HG03378 (cell line): ENCODE data around the gene IQSEC1.
A peak's percentile ranks its signal among the peaks of the same experiment; 100 is the strongest.

Source experiments
- ATAC-seq: cut with Tn5 transposase; IDR thresholded peaks from one replicate; pipeline ENCODE4 v1.9.1; 2021; ENCODE audit warnings: mild to moderate bottlenecking, moderate library complexity; ENCODE audit not compliant: unreplicated experiment

Gene IQSEC1

DNA sequence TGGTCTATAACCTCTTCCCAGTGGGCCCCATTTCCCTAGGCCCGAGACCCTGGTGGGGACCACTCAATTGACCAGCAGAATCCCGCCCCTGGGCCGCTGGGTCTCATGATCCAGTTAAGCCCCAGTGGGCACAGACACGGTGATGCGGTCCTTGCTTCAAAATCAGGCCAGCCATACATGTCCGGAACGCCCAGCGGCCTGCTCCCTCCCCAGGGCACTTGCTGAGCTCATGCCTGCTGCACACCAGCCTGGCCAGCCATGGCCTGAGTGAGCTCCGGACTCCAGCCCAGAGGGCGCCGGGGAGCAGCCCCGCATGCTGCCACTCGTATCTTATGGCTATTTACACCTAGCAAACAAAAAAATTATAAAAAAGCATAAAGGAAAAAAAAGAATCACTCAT lies 34.4 kb upstream of the IQSEC1 start:
- no peak for ATAC-seq

DNA sequence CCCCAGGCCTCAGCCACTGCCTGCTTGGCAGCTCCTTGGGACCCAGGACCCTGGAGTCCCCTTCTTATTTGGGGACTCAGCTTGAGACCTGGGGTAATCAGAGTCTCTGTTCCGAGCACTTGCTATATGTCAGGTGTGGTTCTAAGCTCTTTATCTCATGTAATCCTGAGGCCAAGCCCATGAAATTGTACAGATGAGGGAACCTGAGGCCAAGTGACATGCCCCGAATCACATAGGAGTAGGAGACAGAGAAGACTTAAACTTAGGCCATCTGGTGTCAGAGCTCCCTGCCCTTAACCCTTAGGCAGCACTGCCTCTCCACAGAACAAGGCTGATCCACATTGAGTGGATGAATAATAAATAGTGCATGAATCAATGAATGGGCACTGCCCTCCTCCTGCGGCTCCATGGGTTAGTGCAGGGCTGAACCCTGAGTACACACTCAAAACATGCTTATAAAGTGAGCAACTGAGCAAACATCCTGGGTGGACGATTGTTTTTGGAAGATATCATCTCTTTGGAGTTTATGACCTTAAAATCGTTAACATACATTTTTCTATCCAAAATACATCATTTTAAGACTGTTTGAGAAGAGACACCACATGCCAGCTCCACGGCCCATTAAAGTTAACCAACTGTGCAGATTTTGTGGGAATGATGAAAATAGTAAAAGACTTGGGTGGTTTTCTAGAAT lies 33.2 kb upstream of the IQSEC1 start:
- ATAC-seq, result no peak

DNA sequence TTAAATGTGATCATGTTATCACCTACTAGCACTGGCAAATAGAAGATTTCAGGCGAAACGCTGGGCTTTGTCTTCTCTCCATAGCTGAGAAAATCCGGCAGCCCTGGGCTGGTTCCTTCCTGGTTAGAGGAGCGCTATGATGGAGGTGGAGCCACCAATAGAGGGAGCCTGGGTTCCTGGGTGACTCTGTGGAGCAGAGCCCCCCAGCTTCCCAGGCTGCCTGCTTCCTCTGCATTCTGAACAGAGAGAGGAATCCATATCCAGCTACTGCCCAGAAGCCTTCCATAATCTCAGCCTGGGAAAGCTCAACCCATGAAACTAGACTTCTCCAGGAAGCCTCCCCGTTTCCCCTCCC lies 32.6 kb upstream of the IQSEC1 start:
- ATAC-seq, result no peak

DNA sequence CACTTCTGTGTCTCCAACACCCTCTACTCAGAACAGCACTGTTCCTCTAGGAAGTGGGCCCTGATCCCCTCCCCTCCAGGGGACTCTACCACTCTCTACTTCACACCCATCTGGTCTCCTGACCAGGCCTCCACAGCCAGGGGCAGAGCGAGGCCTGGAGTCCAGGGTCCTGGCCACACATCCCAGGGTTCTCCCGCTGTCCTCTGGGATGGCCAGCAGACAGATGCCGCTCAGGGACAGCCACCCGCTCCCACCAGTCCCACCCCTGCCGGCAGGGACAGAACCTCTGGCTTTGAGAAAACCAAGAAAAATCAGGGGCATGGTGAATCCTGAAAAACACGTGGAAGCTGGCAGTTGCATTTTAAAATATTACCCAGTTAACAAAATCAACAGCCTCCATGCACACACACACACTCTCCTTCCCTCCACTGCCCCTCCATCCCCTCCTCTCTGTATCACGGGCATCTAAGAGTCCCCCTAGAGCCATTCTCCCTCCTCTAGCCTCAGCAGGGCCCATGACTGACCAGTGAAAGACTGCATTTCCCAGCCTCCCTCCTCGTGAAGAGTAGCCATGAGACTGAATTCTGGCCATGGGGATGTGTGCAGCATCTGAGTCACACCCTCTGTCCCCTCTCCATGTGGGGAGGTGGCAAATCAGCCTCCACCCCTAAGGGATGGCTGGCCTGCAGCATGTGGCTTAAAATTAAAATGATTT lies 32.1 kb upstream of the IQSEC1 start:
- no peak for ATAC-seq

DNA sequence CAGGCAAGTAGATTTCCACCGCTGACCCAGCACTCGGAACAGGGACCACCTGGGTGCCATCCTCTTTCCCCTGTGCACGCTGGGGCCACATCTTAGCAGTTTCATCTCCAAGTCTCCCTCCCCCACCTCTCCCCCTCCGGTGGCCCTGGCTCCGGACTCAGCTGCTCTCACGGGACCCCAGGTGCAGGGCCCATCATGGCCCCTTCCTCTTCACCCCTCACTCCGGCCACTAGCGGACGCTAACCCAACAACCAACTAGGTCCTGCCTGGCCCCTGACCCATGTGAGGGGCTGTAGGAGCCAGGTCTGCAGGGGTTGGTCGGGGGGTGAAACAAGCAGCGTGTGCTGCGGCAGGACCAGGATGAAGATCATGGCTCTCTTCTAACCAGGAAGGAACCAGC lies 31.3 kb upstream of the IQSEC1 start:
- ATAC-seq, result no peak

DNA sequence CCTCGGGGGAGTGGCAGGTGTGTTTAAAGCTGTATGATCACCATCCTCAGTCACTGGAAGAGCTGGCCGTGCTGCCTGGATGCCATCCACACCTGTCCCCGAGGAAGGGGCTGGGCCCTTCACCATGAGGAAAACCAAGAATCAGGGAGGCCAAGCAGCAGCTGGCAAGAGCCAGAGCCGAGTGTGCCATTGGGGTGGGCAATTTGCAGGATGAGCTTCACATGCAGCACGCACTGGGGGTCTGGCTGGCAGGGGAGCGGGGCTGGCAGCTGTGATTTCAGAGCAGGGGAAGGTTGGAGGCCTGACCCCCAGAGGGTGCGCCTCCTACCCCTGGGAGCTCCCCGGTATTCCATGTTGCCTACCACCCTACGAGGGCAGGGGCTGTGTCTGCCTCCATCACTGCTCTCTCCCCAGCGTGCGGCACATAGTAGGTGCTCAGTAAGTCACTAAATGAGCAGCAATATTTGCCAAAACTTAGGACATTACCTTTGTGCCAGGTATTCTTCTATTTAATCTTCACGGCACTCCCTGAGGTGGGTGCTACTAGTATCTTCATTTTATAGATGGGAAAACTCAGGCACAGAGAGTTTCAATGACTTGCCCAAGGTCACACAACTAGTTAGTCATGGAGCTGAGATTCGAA lies 30.3 kb upstream of the IQSEC1 start:
- no peak for ATAC-seq

DNA sequence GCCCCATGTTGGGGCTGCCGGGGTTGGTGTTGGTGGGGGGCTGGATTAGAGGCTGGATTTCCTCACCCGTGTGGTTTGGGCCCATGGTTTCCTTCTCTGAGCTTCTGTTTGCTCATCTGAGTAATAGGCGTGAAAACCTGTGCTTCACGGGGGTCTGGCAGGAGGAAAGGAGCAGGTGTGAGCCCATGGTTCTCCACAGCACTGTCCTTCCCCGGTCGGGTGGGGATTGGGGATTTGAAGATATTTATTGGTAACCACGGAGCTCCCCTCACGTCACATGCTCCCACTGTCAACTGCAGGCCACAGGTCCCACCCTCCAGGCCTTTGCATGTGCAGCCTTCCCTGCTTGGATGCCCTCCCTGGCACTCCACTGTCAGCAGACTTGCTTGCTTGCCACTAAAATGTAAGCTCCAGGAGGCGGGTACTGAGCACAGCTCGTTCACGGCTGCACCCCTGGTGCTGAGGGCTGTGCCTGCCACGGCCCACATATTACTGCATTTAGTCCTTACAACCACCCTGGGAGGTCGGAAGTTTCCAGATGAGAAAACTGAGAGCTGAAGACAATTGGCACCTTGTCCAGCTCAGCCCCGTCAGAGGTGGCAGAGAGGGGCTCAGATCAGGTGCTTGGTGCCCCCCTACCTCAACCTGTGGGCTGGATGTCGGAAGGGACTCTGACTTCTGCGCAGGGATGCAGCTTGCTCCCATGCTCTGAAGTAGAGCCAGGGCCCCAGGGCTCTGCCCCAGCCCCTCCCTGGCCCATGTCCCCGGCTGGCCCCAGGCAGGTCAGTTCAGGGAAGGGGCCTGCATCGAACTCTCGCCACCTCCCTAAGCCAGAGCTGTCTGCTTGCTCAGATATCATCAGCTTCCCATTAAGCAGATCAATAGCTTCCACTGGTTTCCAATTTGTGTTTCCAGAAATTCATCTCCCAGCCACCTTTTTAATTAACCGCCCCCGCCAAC lies 29.4 kb upstream of the IQSEC1 start:
- no peak for ATAC-seq

DNA sequence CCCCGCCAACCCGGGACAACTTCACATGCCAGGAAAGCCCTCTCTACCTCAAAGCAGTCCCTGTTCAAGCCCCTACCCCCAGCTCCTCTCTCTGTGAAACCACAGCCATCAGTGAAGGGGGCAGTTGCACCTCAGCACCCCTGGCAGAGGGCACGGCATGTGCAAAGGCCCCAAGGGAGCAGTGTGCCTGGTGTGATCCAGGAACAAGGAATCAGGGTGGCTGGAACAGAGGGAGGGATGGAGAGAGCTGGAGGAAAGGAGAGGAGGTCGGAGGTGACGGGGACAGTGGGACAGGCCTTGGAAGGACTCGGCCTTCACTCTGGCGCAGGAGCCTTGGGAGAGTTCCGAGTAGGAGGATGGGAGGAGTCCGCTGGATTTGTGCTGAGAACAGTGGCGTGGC lies 26.5 kb upstream of the IQSEC1 start:
- no peak for ATAC-seq

DNA sequence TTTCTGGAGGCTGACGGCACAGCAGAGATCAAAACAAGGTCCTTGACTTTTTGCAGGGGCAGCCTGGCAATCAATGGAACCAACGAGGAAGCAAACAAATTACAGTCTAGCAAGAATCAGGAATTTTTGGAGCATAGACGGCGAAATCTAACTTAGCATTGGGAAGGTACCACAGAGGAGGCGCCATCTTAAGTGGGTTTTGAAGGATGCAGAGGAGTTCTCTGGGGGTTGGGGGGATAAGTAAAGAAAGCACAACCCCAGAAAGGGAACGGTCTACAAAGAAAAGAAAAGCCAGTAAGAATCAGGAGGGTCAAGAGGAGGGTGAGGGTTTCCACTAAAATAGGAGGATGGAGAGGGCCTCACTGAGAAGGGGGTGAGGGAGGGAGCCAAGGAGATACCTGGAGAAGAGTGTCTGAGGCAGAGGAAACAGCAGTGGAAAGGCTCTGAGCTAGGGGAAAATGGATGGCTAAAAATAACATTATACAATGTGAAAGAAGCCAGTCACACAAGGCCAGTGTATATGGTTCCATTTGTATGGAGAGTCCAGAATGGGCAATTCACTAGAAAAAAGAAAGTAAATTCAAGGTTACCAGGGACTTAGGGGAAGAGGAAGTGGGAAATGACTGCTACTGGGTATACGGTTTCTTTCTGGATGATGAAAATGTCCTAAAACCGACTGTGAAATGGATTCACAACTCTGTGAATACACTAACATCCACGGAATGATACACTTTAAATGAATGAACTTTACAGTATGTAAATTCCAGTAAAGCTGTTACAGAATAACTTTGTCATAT lies 25.2 kb upstream of the IQSEC1 start:
- ATAC-seq, result no peak

DNA sequence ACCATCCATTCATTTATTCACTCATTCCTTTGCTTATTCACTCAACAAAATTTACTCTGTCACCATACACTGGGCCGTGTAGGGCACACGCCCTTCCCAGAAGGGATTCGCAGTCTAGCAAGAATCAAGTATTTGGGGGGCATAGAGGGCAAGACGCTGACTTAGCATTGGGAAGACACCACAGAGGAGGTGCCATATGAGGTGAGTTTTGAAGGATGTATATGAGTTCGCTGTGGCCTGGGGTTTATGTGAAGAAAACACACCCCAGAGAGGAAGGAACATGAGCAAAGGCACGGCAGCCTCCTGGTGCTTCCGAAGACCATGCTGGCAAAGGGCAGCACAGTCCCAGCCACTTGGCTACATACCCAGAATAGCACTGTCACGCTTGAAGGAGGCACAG lies 23.1 kb upstream of the IQSEC1 start:
- no peak for ATAC-seq

DNA sequence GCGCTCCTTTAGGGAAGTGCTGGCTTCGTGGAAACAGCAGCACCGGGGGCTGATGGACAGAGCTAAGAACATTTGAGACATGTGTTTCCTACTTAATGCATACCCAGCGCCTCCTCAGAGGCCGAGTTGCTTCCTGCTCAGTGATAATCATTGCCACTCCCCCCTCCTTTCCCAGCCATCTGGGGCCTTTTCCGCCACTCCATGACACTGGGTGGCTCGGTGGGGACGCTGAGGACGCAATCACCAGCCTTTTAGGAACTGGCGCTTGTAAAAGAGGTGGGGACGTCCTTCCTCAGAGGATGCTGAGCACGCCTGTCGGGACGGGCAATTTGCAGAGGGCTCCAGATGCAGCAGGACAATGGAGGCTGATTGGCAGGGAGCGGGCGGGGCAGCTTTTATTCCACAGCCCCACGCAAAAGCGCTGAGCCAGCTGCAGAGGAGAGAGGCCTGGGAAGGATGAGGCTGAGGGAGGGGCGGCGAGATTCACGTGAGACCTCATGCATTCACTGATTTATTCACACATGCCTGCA lies 22.2 kb upstream of the IQSEC1 start:
- ATAC-seq, result no peak

DNA sequence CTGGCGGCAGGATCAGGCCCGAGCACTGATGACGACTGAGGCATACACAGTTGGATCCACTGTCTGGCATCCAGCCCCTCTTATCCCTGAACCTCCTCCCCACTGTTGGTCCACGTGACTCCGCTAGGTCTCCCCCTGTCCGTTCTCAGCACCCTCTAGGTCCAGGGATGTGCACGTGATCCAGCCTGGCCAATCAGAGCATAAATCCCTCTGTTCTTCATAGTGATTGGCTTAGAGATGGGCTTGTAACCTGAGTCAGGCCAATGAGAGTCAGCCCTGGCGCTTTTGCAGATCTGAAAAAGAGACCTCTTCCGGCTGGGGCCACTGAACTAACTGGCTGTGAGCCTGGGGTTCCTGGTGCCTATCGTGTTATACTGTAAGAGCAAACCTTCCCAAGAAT lies 20.5 kb upstream of the IQSEC1 start:
- no peak for ATAC-seq

DNA sequence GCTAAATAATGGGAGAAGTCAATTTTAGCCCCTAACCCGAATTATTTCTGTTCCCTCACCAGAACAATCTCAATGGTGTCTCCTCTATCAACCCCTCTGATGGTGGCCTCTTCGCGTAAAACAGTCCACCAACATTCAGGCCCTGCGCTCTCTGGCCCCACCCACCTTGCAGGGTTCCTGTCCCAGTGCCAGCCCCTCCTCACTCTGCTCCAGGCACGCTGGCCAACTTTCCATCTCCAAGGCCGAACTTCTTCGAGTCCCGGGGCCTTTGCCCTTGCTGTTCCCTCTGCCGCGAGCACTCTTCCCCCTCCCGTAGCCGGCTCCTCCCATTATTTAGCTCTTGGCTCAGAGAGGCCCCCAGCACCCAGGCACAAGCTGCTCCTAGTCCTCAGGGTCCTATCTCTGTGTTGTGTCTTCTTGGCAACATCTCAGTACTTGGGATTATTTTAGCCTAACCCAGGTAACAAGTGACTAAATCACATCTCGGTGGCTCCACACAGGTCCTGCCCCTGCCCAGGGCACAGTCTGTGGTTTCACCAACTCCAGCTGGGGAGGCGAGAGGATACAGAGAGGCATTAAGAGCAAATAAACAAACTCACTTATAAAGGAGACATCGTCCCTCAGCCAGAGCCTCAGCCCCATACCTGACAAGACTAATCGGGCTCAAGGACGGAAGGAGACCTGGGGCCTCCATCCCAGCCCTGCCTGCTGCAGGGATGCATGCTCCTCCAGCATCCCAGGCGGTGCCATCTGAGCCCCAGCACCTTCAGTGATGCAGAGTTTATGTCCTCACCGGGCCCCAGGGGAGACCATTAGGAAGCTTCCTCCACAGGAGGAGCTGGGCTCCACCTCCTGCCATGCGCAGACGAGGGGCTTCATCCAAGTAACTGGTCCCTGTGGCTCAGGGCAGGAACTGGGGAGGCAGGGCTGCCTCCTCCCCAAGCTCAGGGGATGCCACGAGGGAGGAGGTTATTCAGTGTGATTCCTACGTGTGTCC lies 19.7 kb upstream of the IQSEC1 start:
- ATAC-seq, result no peak

DNA sequence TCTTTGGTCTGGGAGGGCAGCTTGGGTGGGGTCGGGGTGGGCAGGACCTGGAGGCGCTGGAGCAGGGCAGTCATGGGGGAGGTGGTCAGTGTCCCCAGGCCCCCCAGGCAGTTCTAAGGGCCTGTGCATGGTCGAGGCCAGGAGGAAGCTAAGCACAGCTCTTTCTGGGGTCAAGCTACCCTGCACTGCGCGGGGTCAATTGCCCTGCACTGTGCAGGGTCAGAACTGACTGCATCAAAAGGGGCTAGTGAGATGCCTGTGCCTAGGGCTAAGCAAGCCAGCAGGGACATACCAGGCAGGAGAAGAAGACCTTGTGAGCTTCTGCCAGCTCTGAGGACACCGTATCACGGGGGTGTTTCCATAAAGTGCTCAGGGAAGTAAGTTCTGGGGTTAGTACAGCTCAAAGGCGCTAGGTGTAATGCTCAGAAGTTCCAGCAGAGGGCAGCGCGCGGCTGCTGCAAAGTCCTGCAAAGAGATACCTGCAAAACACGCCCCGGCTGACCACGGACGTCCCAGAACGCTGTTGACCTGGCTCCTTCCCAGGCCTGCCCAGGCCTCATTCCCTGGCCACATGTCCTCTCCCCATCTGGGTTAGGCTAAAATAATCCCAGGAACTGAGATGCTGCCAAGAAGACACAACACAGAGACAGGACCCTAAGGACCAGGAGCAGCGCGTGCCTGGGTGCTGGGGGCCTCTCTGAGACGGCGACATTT lies 18.8 kb upstream of the IQSEC1 start:
- ATAC-seq, result peak; percentile 64

DNA sequence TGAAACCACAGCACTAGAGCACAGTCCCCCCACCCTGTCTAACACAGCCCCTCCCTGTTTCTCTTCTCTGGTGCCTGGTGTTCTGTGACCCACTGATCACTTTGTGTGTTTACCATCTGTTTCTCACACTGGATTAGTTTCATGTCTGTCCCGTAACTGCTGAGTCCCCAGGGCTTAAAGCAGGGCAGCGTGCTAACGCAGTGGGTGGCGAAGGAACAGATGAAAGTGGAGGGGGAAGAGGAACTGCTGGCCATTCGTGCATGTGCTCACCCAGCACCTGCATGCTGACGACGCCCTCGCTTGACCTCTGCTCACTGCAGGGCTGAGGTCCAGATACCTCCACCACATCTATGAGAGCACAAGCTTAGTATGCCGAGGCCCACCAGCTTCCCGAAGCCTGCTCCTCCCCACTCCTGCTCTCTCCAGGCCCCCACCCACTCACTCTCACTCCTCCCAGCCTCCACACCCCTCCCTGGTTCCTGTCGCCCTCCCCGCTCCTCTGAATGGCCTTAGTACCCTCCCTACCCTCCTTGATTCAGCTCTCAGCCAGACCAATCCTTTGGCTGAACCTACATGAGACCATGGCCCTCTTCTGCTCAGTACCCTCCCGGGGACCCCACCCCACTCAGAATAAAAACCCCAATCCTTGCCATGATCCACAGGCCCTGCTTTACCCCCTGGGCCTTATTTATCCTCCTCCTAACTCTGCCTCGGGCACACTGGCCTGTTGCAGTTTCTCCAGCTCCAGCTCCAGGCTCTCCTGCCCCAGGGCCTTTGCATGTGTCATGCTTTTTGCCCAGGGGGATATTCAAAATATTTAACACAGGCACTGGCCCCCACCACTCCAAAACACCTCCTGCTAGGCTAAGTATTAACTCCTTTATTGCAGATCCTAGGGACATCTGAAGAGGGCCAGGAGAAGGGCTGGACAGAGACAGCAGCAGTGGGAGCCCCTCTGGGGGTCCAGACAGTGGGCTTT lies 15.1 kb upstream of the IQSEC1 start:
- ATAC-seq, result no peak

DNA sequence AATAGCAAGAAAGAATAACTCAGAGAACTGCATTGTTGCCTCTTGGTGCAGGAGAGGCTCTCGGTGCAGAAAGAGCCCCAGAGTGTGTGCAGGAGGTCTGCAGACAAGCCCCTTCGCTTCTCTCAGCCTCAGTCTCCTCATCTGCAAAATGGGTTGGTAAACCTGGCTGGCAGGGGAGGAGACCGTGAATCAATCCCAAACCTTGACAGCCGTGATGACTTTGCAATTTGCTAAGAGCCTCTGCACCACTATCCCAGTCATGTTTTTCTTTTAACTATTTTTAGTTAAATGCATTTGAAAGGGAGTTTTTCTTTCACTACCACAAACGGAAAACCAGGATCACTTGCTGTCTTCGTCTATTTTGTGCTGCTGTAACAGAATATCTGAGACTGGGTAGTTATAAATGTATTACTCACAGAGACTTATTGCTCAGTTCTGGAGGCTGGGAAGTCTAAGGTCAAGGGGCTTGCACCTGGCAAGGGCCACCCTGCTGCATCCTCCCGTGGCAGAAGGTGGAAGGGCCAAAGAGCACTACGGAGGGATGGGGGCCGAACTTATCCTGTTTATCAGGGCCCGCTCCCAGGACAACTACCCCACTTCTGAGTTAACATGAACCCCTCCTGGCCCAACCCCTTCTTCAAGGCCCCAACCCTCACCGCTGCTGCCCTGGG lies 14.2 kb upstream of the IQSEC1 start:
- ATAC-seq, result no peak

DNA sequence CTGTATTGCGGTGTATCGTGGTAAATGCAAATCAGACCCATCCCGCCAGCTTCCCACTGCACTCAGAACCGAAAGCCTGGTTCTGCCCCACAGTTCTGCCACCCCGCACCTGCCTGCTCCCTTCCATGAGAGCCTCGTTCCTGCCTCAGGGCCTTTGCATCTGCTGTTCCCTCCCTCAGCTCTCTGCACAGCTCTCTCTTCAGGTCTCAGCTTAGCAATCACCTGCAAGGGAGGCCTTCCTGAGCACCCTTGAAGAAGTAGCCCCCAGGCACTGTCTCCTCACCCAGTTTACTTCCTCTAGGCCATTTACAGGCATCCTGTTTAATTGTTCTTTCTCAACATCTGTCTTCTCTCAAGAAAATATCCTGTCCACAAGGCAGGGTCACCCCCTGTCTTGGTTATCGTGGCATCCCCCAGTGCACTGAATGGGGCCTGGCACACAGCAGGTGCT lies 13.3 kb upstream of the IQSEC1 start:
- no peak for ATAC-seq
